HepG2 (cell line): ENCODE results near the gene TIMM9. TPM values are rescaled to one million over a fixed set of nuclear protein-coding genes. Genes with fewer than 3 reads are reported as not detected.

Experiments
- ATAC-seq: fragments of 200-7000 bp; cut with Tn5 transposase; 3 replicates; pipeline ENCODE4 v1.9.1; 2020; ENCODE audit warnings: mild to moderate bottlenecking, moderate library complexity
- BruUV-seq: library from RNA; stranded (reverse); fragments of 400-500 nt; replicated peaks from 2 replicates; lab custom pipeline; 2021; lab: Mats Ljungman, UMichigan
- CTCF ChIA-PET: fragments of 300-600 bp; formaldehyde crosslinking; extraction: SDS; loops from one replicate; lab custom pipeline; 2021; ENCODE audit warnings: low total read pairs, inconsistent platforms, low intra/inter-chr PET ratio; lab: Yijun Ruan, JAX
- POLR2A ChIA-PET: fragments of 350-600 bp; sonication (Branson Sonifier 250); formaldehyde crosslinking; loops from one replicate; lab custom pipeline; 2020; ENCODE audit warnings: antibody characterized with exemption, inconsistent platforms; lab: Yijun Ruan, JAX
- DNase-seq: peaks from one replicate; pipeline ENCODE4 v3.0.0-alpha.2; 2015; ENCODE audit warnings: low spot score
- FAIRE-seq: peaks from 3 replicates; lab custom pipeline; 2011; peaks lifted over from hg19 to GRCh38; lab: Jason Lieb, UNC
- H2AFZ ChIP-seq: one replicate; pipeline ENCODE4 v1.6.1; 2011; ENCODE audit warnings: low read length, inconsistent platforms
- H3K27ac ChIP-seq: fragments of 300-600 bp; 3 replicates; pipeline ENCODE4 v1.8.0; 2011; ENCODE audit warnings: mixed run types, mild to moderate bottlenecking, mixed read lengths, low read length, inconsistent platforms; ENCODE audit not compliant: insufficient read depth; ENCODE audit errors: extremely low read length
- H3K27me3 ChIP-seq, 2 experiments: fragments of 200-600 bp in 1 of 2; 2 replicates in 1 of 2; 3 replicates in 1 of 2; pipeline versions ENCODE4 v1.6.0 to v1.8.0; 2011; ENCODE audit warnings: low read length in 2 of 2, mild to moderate bottlenecking in 2 of 2, moderate library complexity in 2 of 2, inconsistent platforms in 1 of 2; ENCODE audit not compliant: insufficient read depth in 2 of 2, control insufficient read depth in 1 of 2
- H3K36me3 ChIP-seq, 2 experiments: fragments of 200-600 bp in 1 of 2; replicated peaks in 1 of 2; 2 replicates in 1 of 2; 3 replicates in 1 of 2; pipeline versions ENCODE4 v1.5.1 to v1.8.0; 2011; ENCODE audit warnings: low read length in 2 of 2, inconsistent platforms in 1 of 2; ENCODE audit not compliant: insufficient read depth in 2 of 2, control insufficient read depth in 1 of 2
- H3K4me1 ChIP-seq: 2 replicates; pipeline ENCODE4 v1.5.1; 2012; ENCODE audit warnings: low read length, inconsistent platforms; ENCODE audit not compliant: insufficient read depth
- H3K4me2 ChIP-seq: 2 replicates; pipeline ENCODE4 v1.6.0; 2011; ENCODE audit warnings: low read depth, low read length, inconsistent platforms
- H3K4me3 ChIP-seq, 3 experiments: fragments of 200-600 bp in 1 of 3; sonication (generic), shearing (Covaris generic) in 1 of 3; replicated peaks in 1 of 3; 2 replicates each; pipeline ENCODE4 v1.5.1; 2011 to 2016; ENCODE audit warnings: low read length in 3 of 3, inconsistent platforms in 2 of 3, low read depth in 2 of 3, mild to moderate bottlenecking in 2 of 3, control low read depth in 1 of 3, mixed read lengths in 1 of 3; ENCODE audit not compliant: insufficient read depth in 1 of 3
- H3K79me2 ChIP-seq: one replicate; pipeline ENCODE4 v1.6.1; 2011; ENCODE audit warnings: low read length, inconsistent platforms; ENCODE audit not compliant: insufficient read depth
- H3K9ac ChIP-seq: 2 replicates; pipeline ENCODE4 v1.6.0; 2011; ENCODE audit warnings: mild to moderate bottlenecking, low read depth, low read length, inconsistent platforms; ENCODE audit not compliant: insufficient read depth
- H3K9me3 ChIP-seq: 2 replicates; pipeline ENCODE4 v1.5.1; 2012; ENCODE audit warnings: mild to moderate bottlenecking, low read length
- H4K20me1 ChIP-seq: 2 replicates; pipeline ENCODE4 v1.6.0; 2011; ENCODE audit warnings: inconsistent platforms, mild to moderate bottlenecking, low read length, moderate library complexity; ENCODE audit not compliant: insufficient read depth
- DMTF1 ChIP-seq: sonication (generic); formaldehyde crosslinking; IDR thresholded peaks from 2 replicates; pipeline ENCODE4 v1.4.0; 2020; ENCODE audit warnings: mild to moderate bottlenecking, missing genetic modification reagents
- KDM5B ChIP-seq: sonication (generic); formaldehyde crosslinking; IDR thresholded peaks from 2 replicates; pipeline ENCODE4 v1.4.0; 2020; ENCODE audit warnings: missing genetic modification reagents, mild to moderate bottlenecking, borderline replicate concordance
- MZF1 ChIP-seq: sonication (generic); formaldehyde crosslinking; IDR thresholded peaks from 2 replicates; pipeline ENCODE4 v1.8.1; 2023; ENCODE audit warnings: mild to moderate bottlenecking, missing genetic modification reagents, borderline replicate concordance
- NFKBIZ ChIP-seq: IDR thresholded peaks from 2 replicates; pipeline ENCODE4 v1.6.1; 2018; ENCODE audit warnings: missing genetic modification reagents, missing compliant biosample characterization
- NR2F2 ChIP-seq: IDR thresholded peaks from 2 replicates; pipeline ENCODE4 v1.6.1; 2012; ENCODE audit warnings: low read depth, inconsistent platforms, borderline replicate concordance
- PRDM10 ChIP-seq: sonication (generic); formaldehyde crosslinking; IDR thresholded peaks from 2 replicates; pipeline ENCODE4 v1.4.0; 2020; ENCODE audit warnings: low read depth, missing genetic modification reagents
- TARDBP ChIP-seq: sonication (generic); formaldehyde crosslinking; IDR thresholded peaks from 2 replicates; pipeline ENCODE4 v1.8.0; 2022; ENCODE audit warnings: mild to moderate bottlenecking, missing genetic modification reagents
- ZFX ChIP-seq: sonication (generic); formaldehyde crosslinking; IDR thresholded peaks from 2 replicates; pipeline ENCODE4 v1.4.0; 2020; ENCODE audit warnings: mild to moderate bottlenecking, low read depth, missing genetic modification reagents, moderate library complexity
- ZNF317 ChIP-seq: sonication (generic); formaldehyde crosslinking; IDR thresholded peaks from 2 replicates; pipeline ENCODE4 v1.5.0; 2020; ENCODE audit warnings: mild to moderate bottlenecking, missing genetic modification reagents
- ZNF790 ChIP-seq: sonication (generic); formaldehyde crosslinking; IDR thresholded peaks from 2 replicates; pipeline ENCODE4 v1.8.0; 2022; ENCODE audit warnings: missing genetic modification reagents, mild to moderate bottlenecking, borderline replicate concordance
- ZNF891 ChIP-seq: sonication (generic); formaldehyde crosslinking; IDR thresholded peaks from 2 replicates; pipeline ENCODE4 v1.5.0; 2020; ENCODE audit warnings: mild to moderate bottlenecking, missing genetic modification reagents
- WGBS: methylation state at CpG from one replicate; pipeline ENCODE4 v1.1.6; 2017; ENCODE audit warnings: low lambda C conversion rate; 5-methylcytosine and 5-hydroxymethylcytosine counted together
- in situ Hi-C: cut with HindIII; loops from 2 replicates; pipeline ENCODE4 v1.10.0; 2017; ENCODE audit warnings: low pct_unique_long_range_greater_than_20kb; ENCODE audit not compliant: extremely low pct_ligation_motif_present
- intact Hi-C: fragments of 100-400 bp; cut with micrococcal nuclease; formaldehyde crosslinking; loops from one replicate; pipeline ENCODE4 v1.10.0; 2022; ENCODE audit not compliant: unreplicated experiment
- polyA plus RNA-seq, 8 experiments: library from polyadenylated mRNA; depleted of rRNA in 3 of 8; stranded (reverse) in 7 of 8; unstranded in 1 of 8; fragments of >200 nt; fragmentation: Illumina TruSeq in 4 of 8; extraction: Trizol in 4 of 8; gene quantifications; 2 replicates each; pipeline versions ENCODE4 v1.2.1 to v1.2.3, GENCODE V29; 2011 to 2016; ENCODE audit warnings: low read depth in 4 of 8, missing spikeins in 1 of 8, mixed read lengths in 1 of 8; ENCODE audit not compliant: insufficient read depth in 1 of 8
- total RNA-seq, 5 experiments: library from RNA; depleted of rRNA; stranded (reverse); fragments of >200 nt; fragmentation: Illumina TruSeq; extraction: Trizol; gene quantifications; 2 replicates each; pipeline ENCODE4 v1.2.3, GENCODE V29; 2016; ENCODE audit warnings: low read depth in 1 of 5

TIMM9 gene
- total and polyA plus RNA-seq, 2 of the 13 experiments (the other 11 are each of a cell fraction or from before 2014, with no cell fraction given): 30.5 to 42.5 TPM

- ChIA-PET POLR2A (no interaction called here), CTCF (no interaction called here)
- WGBS: 96% methylated on average over 10 of the region's 10 CpGs
- Histone ChIP-seq H3K27ac (no peak overlapping the region), H3K79me2 (peaks cover 3% of the 10 kb centered on the region), H3K27me3 (no peaks in the 10 kb centered on the region), H3K9ac (no peak overlapping the region), H3K4me2 (no peak overlapping the region), H4K20me1 (no peaks in the 10 kb centered on the region), H3K4me3 (no peak overlapping the region), H3K36me3 (peaks cover 4 to 42% of the 10 kb centered on the region in 2 experiments), H3K4me1 (peaks cover 4% of the 10 kb centered on the region; the same call in 1 of the 2 replicates), H3K9me3 (no peaks in the 10 kb centered on the region), H2AFZ (no peak overlapping the region)
- in situ Hi-C loops (no loop called here), intact Hi-C loops (no loop called here)
- no TSS peak for BruUV-seq
- DNase-seq (no peak), ATAC-seq (no peak), FAIRE-seq (no peak)
- no peak for TF ChIP-seq TARDBP
- TF ChIP-seq ZNF317: peak; percentile 92
- no peak for TF ChIP-seq NFKBIZ (CRISPR knock-in tag)
These were observed 11.4 kb downstream of the TIMM9 start for GRCh38 chr14:58415636-58416547.

GRCh38 chr14:58414845-58415244 lies 12.5 kb downstream of the TIMM9 start:
- H3K79me2 ChIP-seq: peaks cover 3% of the 10 kb centered on the region
- TF ChIP-seq NR2F2 (no peak), MZF1 (CRISPR knock-in tag) (no peak), ZNF891 (no peak), DMTF1 (CRISPR knock-in tag) (no peak), PRDM10 (CRISPR knock-in tag) (no peak), ZFX (no peak), KDM5B (CRISPR knock-in tag) (no peak), ZNF790 (CRISPR knock-in tag) (no peak)

More at GRCh38 chr14:58414845-58415244, 12.5 kb downstream of the TIMM9 start:
- POLR2A ChIA-PET: no interaction called here
- no peak for FAIRE-seq
- CTCF ChIA-PET: no interaction called here
- no peak overlapping the region for H3K4me3 ChIP-seq
- DNase-seq: no peak
- 92% methylated on average over 1 of the region's 1 CpG for WGBS
- H3K27me3 ChIP-seq: no peaks in the 10 kb centered on the region
- peaks cover 4% of the 10 kb centered on the region; the same call in 1 of the 2 replicates for H3K4me1 ChIP-seq
- no peak overlapping the region for H3K9ac ChIP-seq
- H4K20me1 ChIP-seq: no peaks in the 10 kb centered on the region
- ATAC-seq: peak; percentile 91
- TSS peak; percentile 21 for BruUV-seq
- intact Hi-C loops: no loop called here
- H3K4me2 ChIP-seq: no peak overlapping the region
- no peaks in the 10 kb centered on the region for H3K9me3 ChIP-seq
- peaks cover 10 to 48% of the 10 kb centered on the region in 2 experiments for H3K36me3 ChIP-seq
- in situ Hi-C loops: no loop called here
- H3K27ac ChIP-seq: no peak overlapping the region
- H2AFZ ChIP-seq: no peak overlapping the region
